ENCODE results near the gene DNAJB5. TPM values are rescaled to one million over a fixed set of nuclear protein-coding genes. Genes with fewer than 3 reads are reported as not detected.

Gene DNAJB5
- total RNA-seq, 1 experiment from 2014 or later: 13.0 TPM

DNA sequence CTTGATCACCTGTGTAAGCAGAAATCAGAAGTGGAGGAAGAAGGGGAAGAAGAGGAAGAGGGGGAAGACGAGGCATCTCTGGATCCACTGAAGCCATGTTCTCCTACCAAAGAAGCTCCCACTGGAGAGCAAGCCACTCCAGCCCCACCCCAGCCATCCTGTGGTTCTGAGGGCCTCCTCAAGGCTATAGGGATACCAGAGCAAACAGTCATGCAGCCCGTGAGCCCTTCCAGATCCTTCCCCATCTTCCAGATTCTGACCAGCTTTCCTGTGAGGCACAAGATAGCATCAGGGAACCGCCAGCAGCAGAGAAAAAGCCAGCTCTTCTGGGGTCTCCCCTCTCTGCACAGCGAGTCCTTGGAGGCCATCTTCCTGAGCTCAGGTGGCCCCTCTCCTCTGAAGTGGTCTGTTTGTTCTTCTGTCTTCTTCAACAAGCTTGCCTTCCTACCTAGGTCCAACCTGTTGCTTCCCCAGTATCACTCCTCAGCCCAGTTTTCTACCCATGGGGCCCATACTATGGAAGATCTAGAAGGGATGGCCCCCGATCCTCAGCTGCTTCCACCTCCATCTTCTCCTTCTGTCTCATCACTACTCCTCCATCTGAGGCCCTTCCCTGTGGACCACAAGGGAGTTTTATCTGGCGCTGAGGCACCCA lies 53.5 kb downstream of the DNAJB5 start:
- BruUV-seq (replicated peaks): no TSS peak
- ChIA-PET POLR2A (ENCODE audit: low non-redundant PET) (no interaction called here), CTCF (interaction anchor here (0.9 kb wide), 1 partner anchor 8 kb away, joined by 3 read pairs; no protein-coding TSS in a partner anchor)
- Histone ChIP-seq H3K36me3 (ENCODE audit: insufficient read depth, low read length, poor library complexity, severe bottlenecking) (no peaks in the 10 kb centered on the region), H3K27ac (ENCODE audit: low read depth, low read length, poor library complexity, severe bottlenecking) (no peak overlapping the region), H3K4me3 (ENCODE audit: low read depth, low read length, poor library complexity, severe bottlenecking) (no peak overlapping the region), H3K9me3 (ENCODE audit: low read depth, low read length, poor library complexity, severe bottlenecking) (no peaks in the 10 kb centered on the region), H3K27me3 (replicated peaks; ENCODE audit: insufficient read depth, low read depth, low read length, poor library complexity) (no peaks in the 10 kb centered on the region), H3K4me1 (ENCODE audit: insufficient read depth, low read length, poor library complexity, severe bottlenecking) (no peaks in the 10 kb centered on the region)
- TF ChIP-seq EZH2 (IDR thresholded peaks at IDR 0.05; ENCODE audit: borderline replicate concordance, low read depth, low read length, poor library complexity, severe bottlenecking) (no peak), CTCF (conservative IDR thresholded peaks at IDR 0.05; ENCODE audit: low read depth, low read length) (no peak)
- no peak for DNase-seq (ENCODE audit: low spot score)
- intact Hi-C loops (cut with micrococcal nuclease; ENCODE audit: unreplicated experiment): no loop called here

DNA sequence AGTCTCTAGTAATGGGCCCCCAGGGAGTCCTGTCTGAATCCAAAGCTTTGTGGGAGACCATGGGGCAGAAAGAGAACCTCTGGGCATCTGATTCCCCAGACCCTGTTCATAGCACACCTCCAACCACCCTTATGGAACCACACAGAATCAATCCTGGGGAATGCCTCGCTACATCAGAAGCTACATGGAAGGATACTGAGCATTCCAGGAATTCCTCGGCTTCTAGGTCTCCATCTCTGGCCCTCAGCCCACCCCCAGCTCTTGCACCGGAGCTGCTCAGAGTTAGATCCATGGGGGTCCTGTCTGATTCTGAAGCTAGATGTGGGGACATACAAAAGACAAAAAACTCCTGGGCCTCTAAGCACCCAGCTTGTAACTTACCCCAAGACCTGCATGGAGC lies 54.5 kb downstream of the DNAJB5 start:
- CTCF ChIA-PET: no interaction called here
- TF ChIP-seq EZH2 (IDR thresholded peaks at IDR 0.05; ENCODE audit: borderline replicate concordance, low read depth, low read length, poor library complexity, severe bottlenecking): no peak
- no peak for TF ChIP-seq CTCF (conservative IDR thresholded peaks at IDR 0.05; ENCODE audit: low read depth, low read length)

More for the DNA sequence above, 54.5 kb downstream of the DNAJB5 start:
- no TSS peak for BruUV-seq (replicated peaks)
- POLR2A ChIA-PET (ENCODE audit: low non-redundant PET): interaction anchor here (0.5 kb wide), 1 partner anchor 56 kb away, joined by 7 read pairs; no protein-coding TSS in a partner anchor
- Histone ChIP-seq H3K36me3 (ENCODE audit: insufficient read depth, low read length, poor library complexity, severe bottlenecking) (no peaks in the 10 kb centered on the region), H3K4me3 (ENCODE audit: low read depth, low read length, poor library complexity, severe bottlenecking) (no peak overlapping the region), H3K27ac (ENCODE audit: low read depth, low read length, poor library complexity, severe bottlenecking) (no peak overlapping the region), H3K27me3 (replicated peaks; ENCODE audit: insufficient read depth, low read depth, low read length, poor library complexity) (no peaks in the 10 kb centered on the region), H3K4me1 (ENCODE audit: insufficient read depth, low read length, poor library complexity, severe bottlenecking) (no peaks in the 10 kb centered on the region), H3K9me3 (ENCODE audit: low read depth, low read length, poor library complexity, severe bottlenecking) (no peaks in the 10 kb centered on the region)
- no peak for DNase-seq (ENCODE audit: low spot score)
- intact Hi-C loops (cut with micrococcal nuclease; ENCODE audit: unreplicated experiment): no loop called here

Other genes with a start within 250 kb of the DNAJB5 start
- gene PHF24, start 31.5 kb upstream of the DNAJB5 start, total RNA-seq (2021): 0.11 and 0.13 TPM in 2 replicates
- gene VCP, start 82.9 kb downstream of the DNAJB5 start, total RNA-seq (2021): 625 and 643 TPM in 2 replicates
- 104 and 110 TPM in 2 replicates for gene FANCG, start 90.2 kb downstream of the DNAJB5 start, total RNA-seq (2021)
- 32.9 and 34.3 TPM in 2 replicates for gene PIGO, start 106.8 kb downstream of the DNAJB5 start, total RNA-seq (2021)
- 200 and 209 TPM in 2 replicates for gene STOML2, start 113.4 kb downstream of the DNAJB5 start, total RNA-seq (2021)
- 7.4 and 8.3 TPM in 2 replicates for gene ATOSB, start 126.1 kb downstream of the DNAJB5 start, total RNA-seq (2021)
- gene UNC13B, start 172.3 kb downstream of the DNAJB5 start, total RNA-seq (2021): 19.8 and 21.8 TPM in 2 replicates